HEK293 (cell line): Measurements from ENCODE around the gene LRRK1.

ENCODE experiments used
- CTCF ChIA-PET: fragments of 350-600 bp; formaldehyde crosslinking; extraction: SDS; loops from one replicate; lab custom pipeline; 2021; ENCODE audit warnings: antibody characterized with exemption; lab: Yijun Ruan, JAX
- POLR2A ChIA-PET: fragments of 300-600 bp; formaldehyde crosslinking; extraction: SDS; loops from one replicate; lab custom pipeline; 2020; ENCODE audit warnings: antibody characterized with exemption, inconsistent platforms; lab: Yijun Ruan, JAX
- H3K27ac ChIP-seq: fragments of 200-500 bp; sonication (Bioruptor generic); 2 replicates; pipeline ENCODE4 v1.5.1; 2014; ENCODE audit warnings: low read depth, low read length, control low read depth, inconsistent platforms; ENCODE audit errors: extremely low read depth
- H3K36me3 ChIP-seq, 2 experiments: fragments of 200-500 bp in 1 of 2; sonication (Bioruptor generic) in 1 of 2; 1 replicate in 1 of 2; 2 replicates in 1 of 2; pipeline ENCODE4 v1.5.1; 2014 to 2017; ENCODE audit warnings: inconsistent platforms in 2 of 2, low read length in 2 of 2; ENCODE audit not compliant: control insufficient read depth in 2 of 2, insufficient read depth in 1 of 2
- H3K4me1 ChIP-seq: fragments of 200-500 bp; sonication (Bioruptor generic); 2 replicates; pipeline ENCODE4 v1.5.1; 2014; ENCODE audit warnings: mild to moderate bottlenecking, low read length, inconsistent platforms; ENCODE audit not compliant: control insufficient read depth, insufficient read depth
- H3K4me3 ChIP-seq: 2 replicates; pipeline ENCODE4 v1.5.1; 2011; ENCODE audit warnings: low read depth, mild to moderate bottlenecking, control low read depth, low read length, moderate library complexity
- H3K9me3 ChIP-seq: fragments of 200-500 bp; sonication (Bioruptor generic); 2 replicates; pipeline ENCODE4 v1.5.1; 2014; ENCODE audit warnings: low read depth, low read length, inconsistent platforms; ENCODE audit not compliant: control insufficient read depth, insufficient read depth
- KLF9 ChIP-seq: fragments of 450-650 bp; formaldehyde crosslinking; IDR thresholded peaks from 2 replicates; pipeline ENCODE4 v1.5.1; 2016; ENCODE audit warnings: missing biosample characterization, missing genetic modification characterization, low read depth
- ZBTB48 ChIP-seq: fragments of 450-650 bp; formaldehyde crosslinking; IDR thresholded peaks from 2 replicates; pipeline ENCODE4 v1.5.1; 2016; ENCODE audit warnings: missing biosample characterization, missing genetic modification characterization
- ZFP37 ChIP-seq: fragments of 450-650 bp; formaldehyde crosslinking; IDR thresholded peaks from 2 replicates; pipeline ENCODE4 v1.5.1; 2016; ENCODE audit warnings: missing biosample characterization, missing genetic modification characterization
- ZNF146 ChIP-seq: fragments of 450-650 bp; formaldehyde crosslinking; IDR thresholded peaks from 2 replicates; pipeline ENCODE4 v1.5.1; 2016; ENCODE audit warnings: missing biosample characterization, missing genetic modification characterization
- ZNF148 ChIP-seq: fragments of 450-650 bp; formaldehyde crosslinking; IDR thresholded peaks from 2 replicates; pipeline ENCODE4 v1.5.0; 2017; ENCODE audit warnings: missing biosample characterization, missing genetic modification characterization, borderline replicate concordance
- ZNF221 ChIP-seq: fragments of 450-650 bp; formaldehyde crosslinking; IDR thresholded peaks from 2 replicates; pipeline ENCODE4 v1.5.1; 2017; ENCODE audit warnings: missing biosample characterization, missing genetic modification characterization, borderline replicate concordance
- ZNF248 ChIP-seq: fragments of 450-650 bp; formaldehyde crosslinking; IDR thresholded peaks from 2 replicates; pipeline ENCODE4 v1.5.1; 2017; ENCODE audit warnings: missing biosample characterization, missing genetic modification characterization
- ZNF335 ChIP-seq: fragments of 450-650 bp; formaldehyde crosslinking; conservative IDR thresholded peaks from 2 replicates; pipeline ENCODE4 v1.5.1; 2016; ENCODE audit warnings: missing biosample characterization, missing genetic modification characterization
- ZNF350 ChIP-seq: fragments of 450-650 bp; formaldehyde crosslinking; IDR thresholded peaks from 2 replicates; pipeline ENCODE4 v1.5.0; 2017; ENCODE audit warnings: missing biosample characterization, mild to moderate bottlenecking, missing genetic modification characterization
- ZNF391 ChIP-seq: fragments of 450-650 bp; formaldehyde crosslinking; IDR thresholded peaks from 2 replicates; pipeline ENCODE4 v1.5.1; 2016; ENCODE audit warnings: low read depth, missing biosample characterization, missing genetic modification characterization, borderline replicate concordance
- ZNF514 ChIP-seq: fragments of 450-650 bp; formaldehyde crosslinking; IDR thresholded peaks from 2 replicates; pipeline ENCODE4 v1.5.1; 2016; ENCODE audit warnings: missing biosample characterization, missing genetic modification characterization
- ZNF521 ChIP-seq: fragments of 450-650 bp; formaldehyde crosslinking; IDR thresholded peaks from 2 replicates; pipeline ENCODE4 v1.5.1; 2017; ENCODE audit warnings: missing biosample characterization, mild to moderate bottlenecking, missing genetic modification characterization
- ZNF571 ChIP-seq: fragments of 450-650 bp; formaldehyde crosslinking; IDR thresholded peaks from 2 replicates; pipeline ENCODE4 v1.5.0; 2017; ENCODE audit warnings: missing biosample characterization, missing genetic modification characterization
- ZNF624 ChIP-seq: fragments of 450-650 bp; formaldehyde crosslinking; IDR thresholded peaks from 2 replicates; pipeline ENCODE4 v1.5.1; 2017; ENCODE audit warnings: missing biosample characterization, missing genetic modification characterization
- ZNF654 ChIP-seq: fragments of 450-650 bp; formaldehyde crosslinking; IDR thresholded peaks from 2 replicates; pipeline ENCODE4 v1.5.1; 2016; ENCODE audit warnings: low read depth, missing biosample characterization, missing genetic modification characterization
- ZNF670 ChIP-seq: fragments of 450-650 bp; formaldehyde crosslinking; IDR thresholded peaks from 2 replicates; pipeline ENCODE4 v1.5.1; 2016; ENCODE audit warnings: missing biosample characterization, missing genetic modification characterization, low read depth
- ZNF777 ChIP-seq: fragments of 450-650 bp; formaldehyde crosslinking; IDR thresholded peaks from 2 replicates; pipeline ENCODE4 v1.5.1; 2017; ENCODE audit warnings: missing biosample characterization, missing genetic modification characterization, borderline replicate concordance
- TF ChIP-seq, protein P1 (sequence below): fragments of 450-650 bp; formaldehyde crosslinking; IDR thresholded peaks from 2 replicates; pipeline ENCODE4 v1.5.1; 2016; ENCODE audit warnings: missing biosample characterization, missing genetic modification characterization
- TF ChIP-seq, protein P2 (sequence below): fragments of 450-650 bp; formaldehyde crosslinking; conservative IDR thresholded peaks from 2 replicates; pipeline ENCODE4 v1.5.1; 2016; ENCODE audit warnings: low read depth, missing biosample characterization, missing genetic modification characterization

Gene LRRK1

DNA sequence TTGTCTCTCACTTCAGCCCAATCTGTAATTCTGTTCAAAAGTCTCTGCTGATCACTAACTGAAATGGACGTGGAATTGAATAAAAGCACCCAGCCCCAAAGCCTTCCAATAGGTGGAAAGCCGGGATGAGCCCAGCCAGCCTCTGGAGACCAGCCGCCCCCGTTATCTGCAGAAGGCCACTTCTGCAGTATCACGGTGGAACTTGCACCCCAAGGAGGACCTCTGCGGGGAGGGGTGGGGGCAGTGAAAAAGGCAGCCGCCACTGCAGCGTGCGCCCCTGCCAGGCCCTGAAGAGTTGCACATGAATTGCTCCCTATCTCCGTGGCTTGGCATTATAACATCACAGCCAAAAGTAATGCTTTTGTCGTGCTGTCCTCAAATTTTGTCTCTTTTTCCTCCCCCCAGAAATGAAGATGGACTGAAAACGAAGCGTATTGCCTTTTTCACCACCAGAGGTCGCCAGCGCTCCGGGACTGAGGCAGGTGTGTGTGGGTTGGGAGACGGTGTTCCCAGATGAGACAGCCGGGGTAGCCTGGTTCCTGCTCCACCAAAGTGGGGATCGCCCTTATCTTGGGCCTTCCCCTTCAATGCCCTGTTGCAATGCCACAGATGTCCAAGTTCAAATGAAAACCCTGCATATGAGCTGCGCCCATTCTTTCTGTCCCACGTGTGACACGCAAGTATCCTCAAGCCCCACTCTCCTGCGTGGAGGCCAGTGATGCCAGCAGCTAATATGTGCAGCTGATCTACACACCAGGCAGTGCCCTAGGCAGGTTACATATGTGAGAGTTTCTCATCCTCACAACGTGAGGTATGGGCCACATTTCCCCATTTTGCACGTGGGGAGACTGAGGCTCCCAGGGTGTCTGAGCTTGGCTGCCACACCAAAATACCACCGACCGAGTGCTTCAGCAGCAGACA is 96.0 kb downstream of the LRRK1 start (continued):
- TF ChIP-seq, protein P1, sequence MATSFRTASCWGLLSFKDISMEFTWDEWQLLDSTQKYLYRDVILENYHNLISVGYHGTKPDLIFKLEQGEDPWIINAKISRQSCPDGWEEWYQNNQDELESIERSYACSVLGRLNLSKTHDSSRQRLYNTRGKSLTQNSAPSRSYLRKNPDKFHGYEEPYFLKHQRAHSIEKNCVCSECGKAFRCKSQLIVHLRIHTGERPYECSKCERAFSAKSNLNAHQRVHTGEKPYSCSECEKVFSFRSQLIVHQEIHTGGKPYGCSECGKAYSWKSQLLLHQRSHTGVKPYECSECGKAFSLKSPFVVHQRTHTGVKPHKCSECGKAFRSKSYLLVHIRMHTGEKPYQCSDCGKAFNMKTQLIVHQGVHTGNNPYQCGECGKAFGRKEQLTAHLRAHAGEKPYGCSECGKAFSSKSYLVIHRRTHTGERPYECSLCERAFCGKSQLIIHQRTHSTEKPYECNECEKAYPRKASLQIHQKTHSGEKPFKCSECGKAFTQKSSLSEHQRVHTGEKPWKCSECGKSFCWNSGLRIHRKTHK (tag by site-specific recombination) = no peak

DNA sequence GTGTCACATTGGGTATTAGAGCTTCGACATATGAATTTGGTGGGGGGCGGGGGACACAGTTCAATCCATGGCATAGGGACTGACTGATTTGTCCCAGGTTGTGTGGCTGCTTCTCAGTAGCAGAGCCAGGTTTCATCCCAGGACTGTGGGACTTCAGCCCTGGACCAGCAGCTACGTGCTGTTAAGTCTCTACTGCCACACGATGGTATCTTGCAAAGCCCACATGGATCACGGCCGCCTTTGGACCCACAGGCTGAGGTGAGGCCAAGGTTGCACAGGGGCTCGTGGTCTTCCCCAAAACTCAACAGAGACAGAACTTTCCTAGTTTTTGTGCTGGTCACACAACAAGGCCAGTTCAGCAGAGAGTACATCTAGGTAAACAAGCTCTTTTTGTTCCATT is 97.4 kb downstream of the LRRK1 start:
- TF ChIP-seq ZBTB48 (tag by site-specific recombination) (no peak), ZNF514 (tag by site-specific recombination) (no peak), ZNF670 (tag by site-specific recombination) (no peak), ZNF654 (tag by site-specific recombination) (no peak), ZNF391 (tag by site-specific recombination) (no peak), ZNF146 (no peak), ZNF335 (tag by site-specific recombination) (no peak), ZNF777 (no peak), ZNF148 (tag by site-specific recombination) (no peak), ZNF624 (no peak), ZNF350 (tag by site-specific recombination) (no peak), ZFP37 (tag by site-specific recombination) (no peak), ZNF248 (tag by site-specific recombination) (no peak), KLF9 (tag by site-specific recombination) (no peak), ZNF521 (no peak), ZNF221 (no peak), ZNF571 (tag by site-specific recombination) (no peak)
- TF ChIP-seq, protein P2, sequence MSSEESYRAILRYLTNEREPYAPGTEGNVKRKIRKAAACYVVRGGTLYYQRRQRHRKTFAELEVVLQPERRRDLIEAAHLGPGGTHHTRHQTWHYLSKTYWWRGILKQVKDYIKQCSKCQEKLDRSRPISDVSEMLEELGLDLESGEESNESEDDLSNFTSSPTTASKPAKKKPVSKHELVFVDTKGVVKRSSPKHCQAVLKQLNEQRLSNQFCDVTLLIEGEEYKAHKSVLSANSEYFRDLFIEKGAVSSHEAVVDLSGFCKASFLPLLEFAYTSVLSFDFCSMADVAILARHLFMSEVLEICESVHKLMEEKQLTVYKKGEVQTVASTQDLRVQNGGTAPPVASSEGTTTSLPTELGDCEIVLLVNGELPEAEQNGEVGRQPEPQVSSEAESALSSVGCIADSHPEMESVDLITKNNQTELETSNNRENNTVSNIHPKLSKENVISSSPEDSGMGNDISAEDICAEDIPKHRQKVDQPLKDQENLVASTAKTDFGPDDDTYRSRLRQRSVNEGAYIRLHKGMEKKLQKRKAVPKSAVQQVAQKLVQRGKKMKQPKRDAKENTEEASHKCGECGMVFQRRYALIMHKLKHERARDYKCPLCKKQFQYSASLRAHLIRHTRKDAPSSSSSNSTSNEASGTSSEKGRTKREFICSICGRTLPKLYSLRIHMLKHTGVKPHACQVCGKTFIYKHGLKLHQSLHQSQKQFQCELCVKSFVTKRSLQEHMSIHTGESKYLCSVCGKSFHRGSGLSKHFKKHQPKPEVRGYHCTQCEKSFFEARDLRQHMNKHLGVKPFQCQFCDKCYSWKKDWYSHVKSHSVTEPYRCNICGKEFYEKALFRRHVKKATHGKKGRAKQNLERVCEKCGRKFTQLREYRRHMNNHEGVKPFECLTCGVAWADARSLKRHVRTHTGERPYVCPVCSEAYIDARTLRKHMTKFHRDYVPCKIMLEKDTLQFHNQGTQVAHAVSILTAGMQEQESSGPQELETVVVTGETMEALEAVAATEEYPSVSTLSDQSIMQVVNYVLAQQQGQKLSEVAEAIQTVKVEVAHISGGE (tag by site-specific recombination) = no peak
- Histone ChIP-seq H3K27ac (no peak overlapping the region), H3K36me3 (no peaks in the 10 kb centered on the region), H3K4me3 (no peak overlapping the region), H3K4me1 (no peaks in the 10 kb centered on the region), H3K9me3 (no peaks in the 10 kb centered on the region)
- ChIA-PET POLR2A (interaction anchor here (0.6 to 0.7 kb wide), 2 partner anchors 25 to 47 kb away, joined by 3 to 4 read pairs; no protein-coding TSS in a partner anchor), CTCF (interaction anchor here (0.5 to 11.1 kb wide), 22 partner anchors 9 to 1526 kb away, joined by 3 to 223 read pairs (median 3); partner anchors contain the start of gene CHSY1)
